NCI-H446 (cell line): Measurements from ENCODE around the gene DAAM2.

ENCODE experiments used
- DNase-seq, 2 experiments: peaks; one replicate each; lab custom pipeline; 2025; lab: John Stamatoyannopoulos, UW

Gene DAAM2

GRCh38 chr6:39787322-39787721, 4.9 kb upstream of the DAAM2 start:
- no peak for DNase-seq

GRCh38 chr6:39790772-39791171, 1.4 kb upstream of the DAAM2 start:
- DNase-seq: peak in 1 of 2 experiments; percentile 5

GRCh38 chr6:39791311-39791710, 865 bp upstream of the DAAM2 start:
- DNase-seq: no peak

GRCh38 chr6:39792540-39793450, 619 bp downstream of the DAAM2 start:
- DNase-seq: peak in 1 of 2 experiments; percentile 13

- DNase-seq: no peak
Measured at GRCh38 chr6:39793516-39793915, 1.3 kb downstream of the DAAM2 start.

GRCh38 chr6:39794231-39794630, 2.1 kb downstream of the DAAM2 start:
- DNase-seq: no peak

GRCh38 chr6:39797751-39798150, 5.6 kb downstream of the DAAM2 start:
- DNase-seq: no peak

- no peak for DNase-seq
Measured at GRCh38 chr6:39800034-39801032, 8.2 kb downstream of the DAAM2 start.

- no peak for DNase-seq
Measured at GRCh38 chr6:39801456-39802251, 9.5 kb downstream of the DAAM2 start.

GRCh38 chr6:39803872-39804271, 11.7 kb downstream of the DAAM2 start:
- no peak for DNase-seq

GRCh38 chr6:39804466-39805065, 12.4 kb downstream of the DAAM2 start:
- DNase-seq: no peak

- DNase-seq: no peak
Measured at GRCh38 chr6:39806278-39806677, 14.1 kb downstream of the DAAM2 start.

- no peak for DNase-seq
Measured at GRCh38 chr6:39808346-39808745, 16.2 kb downstream of the DAAM2 start.

GRCh38 chr6:39808964-39809363, 16.8 kb downstream of the DAAM2 start:
- DNase-seq: peak in 1 of 2 experiments; percentile 36

GRCh38 chr6:39811835-39812345, 19.7 kb downstream of the DAAM2 start:
- no peak for DNase-seq

- DNase-seq: no peak
Measured at GRCh38 chr6:39812496-39812852, 20.3 kb downstream of the DAAM2 start.

- peak in 1 of 2 experiments; percentile 51 for DNase-seq
Measured at GRCh38 chr6:39812853-39813533, 20.8 kb downstream of the DAAM2 start.

- DNase-seq: no peak
Measured at GRCh38 chr6:39814236-39814635, 22.1 kb downstream of the DAAM2 start.

- no peak for DNase-seq
Measured at GRCh38 chr6:39815356-39815755, 23.2 kb downstream of the DAAM2 start.

- DNase-seq: no peak
Measured at GRCh38 chr6:39816747-39817146, 24.6 kb downstream of the DAAM2 start.

- no peak for DNase-seq
Measured at GRCh38 chr6:39818695-39819094, 26.5 kb downstream of the DAAM2 start.
